Brain microvascular endothelial cell (primary cell): ENCODE measurements around the gene CDKN2B-AS1.

ENCODE experiments used
- DNase-seq: peaks from one replicate; pipeline ENCODE4 v3.0.0-alpha.2; 2020
- H3K27ac ChIP-seq: fragments of 250-450 bp; sonication (Bioruptor Pico); 2 replicates; pipeline ENCODE4 v1.5.1; 2020; ENCODE audit warnings: mild to moderate bottlenecking, moderate library complexity
- H3K27me3 ChIP-seq: fragments of 250-450 bp; sonication (Bioruptor Pico); replicated peaks from 2 replicates; pipeline ENCODE4 v1.5.1; 2020; ENCODE audit warnings: mild to moderate bottlenecking
- H3K36me3 ChIP-seq: fragments of 250-450 bp; sonication (Bioruptor Pico); replicated peaks from 2 replicates; pipeline ENCODE4 v1.5.1; 2020; ENCODE audit warnings: mild to moderate bottlenecking
- H3K4me3 ChIP-seq: 2 replicates; pipeline ENCODE4 v1.5.1; 2011; ENCODE audit warnings: low read depth, mild to moderate bottlenecking, control low read depth, low read length, moderate library complexity
- in situ Hi-C: cut with HindIII; loops from 2 replicates; pipeline ENCODE4 v1.10.0; 2017; ENCODE audit warnings: low sequenced_read_pairs, low pct_ligation_motif_present
- TF ChIP-seq, protein P1 (sequence below): IDR thresholded peaks from 2 replicates; pipeline ENCODE4 v1.5.1; 2011; ENCODE audit warnings: low read depth, mild to moderate bottlenecking, moderate library complexity, low read length, control low read depth, inconsistent platforms; ENCODE audit errors: missing control alignments

The CDKN2B-AS1 gene

DNA sequence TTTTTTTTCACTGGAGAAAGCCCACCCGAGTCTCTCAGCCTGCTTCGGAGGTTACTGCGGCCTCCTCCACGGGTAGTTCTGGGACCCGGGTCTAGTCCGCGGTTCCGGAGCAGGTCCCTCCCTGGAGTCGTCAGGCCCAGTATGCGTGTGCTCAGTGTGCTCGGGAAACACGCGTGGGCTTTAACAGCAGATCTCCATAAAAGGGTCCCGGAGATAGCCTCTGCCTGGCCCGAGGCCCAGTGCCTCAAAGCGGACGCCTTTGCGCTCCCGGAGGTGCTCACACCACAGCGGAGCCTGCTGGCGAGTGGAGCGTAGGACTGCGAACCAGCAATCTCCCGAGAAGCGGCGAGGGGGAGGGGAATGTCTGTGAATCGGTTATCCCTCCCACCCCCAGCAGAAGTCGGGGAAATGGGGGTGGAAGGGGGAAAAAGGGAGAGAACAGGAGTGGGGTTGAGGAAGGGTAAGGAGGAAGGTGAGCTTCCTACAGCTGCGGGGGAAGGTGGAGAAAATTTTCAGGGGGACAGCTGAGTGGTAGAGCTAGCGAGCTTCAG is 29.1 kb upstream of the CDKN2B-AS1 start:
- peak overlapping the region; percentile 55 for H3K4me3 ChIP-seq
- in situ Hi-C loops = no loop called here
- peak; percentile 83 for DNase-seq
- H3K27me3 ChIP-seq = no peaks in the 10 kb centered on the region
- H3K27ac ChIP-seq = peak overlapping the region; percentile 10
- H3K36me3 ChIP-seq = peaks cover 9% of the 10 kb centered on the region
- TF ChIP-seq, protein P1, sequence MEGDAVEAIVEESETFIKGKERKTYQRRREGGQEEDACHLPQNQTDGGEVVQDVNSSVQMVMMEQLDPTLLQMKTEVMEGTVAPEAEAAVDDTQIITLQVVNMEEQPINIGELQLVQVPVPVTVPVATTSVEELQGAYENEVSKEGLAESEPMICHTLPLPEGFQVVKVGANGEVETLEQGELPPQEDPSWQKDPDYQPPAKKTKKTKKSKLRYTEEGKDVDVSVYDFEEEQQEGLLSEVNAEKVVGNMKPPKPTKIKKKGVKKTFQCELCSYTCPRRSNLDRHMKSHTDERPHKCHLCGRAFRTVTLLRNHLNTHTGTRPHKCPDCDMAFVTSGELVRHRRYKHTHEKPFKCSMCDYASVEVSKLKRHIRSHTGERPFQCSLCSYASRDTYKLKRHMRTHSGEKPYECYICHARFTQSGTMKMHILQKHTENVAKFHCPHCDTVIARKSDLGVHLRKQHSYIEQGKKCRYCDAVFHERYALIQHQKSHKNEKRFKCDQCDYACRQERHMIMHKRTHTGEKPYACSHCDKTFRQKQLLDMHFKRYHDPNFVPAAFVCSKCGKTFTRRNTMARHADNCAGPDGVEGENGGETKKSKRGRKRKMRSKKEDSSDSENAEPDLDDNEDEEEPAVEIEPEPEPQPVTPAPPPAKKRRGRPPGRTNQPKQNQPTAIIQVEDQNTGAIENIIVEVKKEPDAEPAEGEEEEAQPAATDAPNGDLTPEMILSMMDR = peak; percentile 93

DNA sequence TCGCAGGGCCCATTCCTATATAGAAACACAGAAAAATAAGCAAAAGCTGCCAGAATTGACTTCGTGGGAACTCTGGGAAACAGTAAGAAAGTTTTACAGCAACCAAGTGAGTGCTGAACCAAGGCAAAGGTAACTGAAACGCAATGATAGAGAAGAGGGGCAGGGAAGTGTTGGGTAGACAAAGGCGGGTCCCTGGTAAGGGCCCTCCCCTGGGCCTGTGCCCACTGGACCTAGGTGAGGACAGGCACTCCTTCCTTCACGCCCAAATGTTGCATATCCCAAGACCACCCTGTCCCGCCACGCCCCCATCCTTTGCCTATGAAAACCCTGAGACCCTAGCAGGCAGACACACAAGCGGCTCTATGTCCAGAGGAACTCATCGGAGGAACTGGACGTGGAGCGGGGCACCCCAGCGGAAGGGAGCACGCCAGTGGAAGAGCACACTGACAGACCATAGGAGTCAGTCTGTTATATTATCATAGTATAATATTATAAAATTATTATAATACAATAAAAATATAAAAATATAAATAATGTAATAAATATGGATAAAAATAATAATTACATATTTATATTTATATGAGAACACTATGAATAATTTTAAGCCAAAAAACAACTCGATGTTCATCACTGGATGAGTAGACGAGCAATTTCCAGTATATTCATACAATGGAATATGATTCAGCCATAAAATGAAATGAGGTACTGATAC is 28.3 kb upstream of the CDKN2B-AS1 start:
- in situ Hi-C loops = no loop called here
- Histone ChIP-seq H3K27ac (no peak overlapping the region), H3K36me3 (peaks cover 12% of the 10 kb centered on the region), H3K4me3 (no peak overlapping the region), H3K27me3 (no peaks in the 10 kb centered on the region)
- no peak for DNase-seq
- TF ChIP-seq, protein P1 = no peak

DNA sequence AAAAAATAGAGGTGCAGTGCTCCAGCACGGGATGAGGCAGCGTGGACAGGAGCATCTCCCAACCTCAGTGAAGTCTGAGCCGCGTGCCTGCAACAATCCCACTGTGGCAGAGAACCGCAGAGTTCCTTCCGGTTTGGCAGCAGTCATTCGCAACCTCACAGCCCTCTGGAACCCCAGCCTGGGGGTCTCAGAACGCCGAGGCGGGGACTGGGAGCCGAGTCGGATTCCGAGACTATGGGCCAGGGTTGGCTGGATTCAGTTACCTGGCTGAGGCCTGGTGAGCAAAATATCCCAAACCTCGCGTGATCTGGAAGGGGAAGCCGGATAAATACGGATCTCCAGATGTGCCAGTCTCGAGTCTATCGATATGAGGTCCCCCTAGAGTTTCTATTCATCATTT is 27.4 kb upstream of the CDKN2B-AS1 start:
- DNase-seq = no peak
- H3K27ac ChIP-seq = no peak overlapping the region
- no peak overlapping the region for H3K4me3 ChIP-seq
- in situ Hi-C loops = no loop called here
- TF ChIP-seq, protein P1 = no peak
- peaks cover 12% of the 10 kb centered on the region for H3K36me3 ChIP-seq
- no peaks in the 10 kb centered on the region for H3K27me3 ChIP-seq

DNA sequence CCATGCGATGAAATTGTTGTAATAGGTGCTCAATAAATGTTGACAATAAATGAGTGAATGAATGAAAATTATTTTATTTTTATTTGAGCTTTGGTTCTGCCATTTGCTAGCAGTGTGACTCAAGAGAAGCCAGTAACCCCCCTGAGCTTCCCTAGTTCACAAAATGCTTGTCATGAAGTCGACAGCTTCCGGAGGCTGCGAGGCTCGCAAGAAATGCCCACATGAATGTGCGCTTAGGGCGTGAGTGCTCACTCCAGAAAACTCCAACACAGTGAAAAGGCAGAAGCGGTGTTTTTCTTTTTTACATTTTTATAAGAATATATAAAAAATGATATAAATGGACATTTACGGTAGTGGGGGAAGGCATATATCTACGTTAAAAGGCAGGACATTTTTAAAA is 26.9 kb upstream of the CDKN2B-AS1 start:
- Histone ChIP-seq H3K4me3 (no peak overlapping the region), H3K36me3 (peaks cover 12% of the 10 kb centered on the region), H3K27ac (no peak overlapping the region), H3K27me3 (no peaks in the 10 kb centered on the region)
- TF ChIP-seq, protein P1 = no peak
- DNase-seq = no peak
- in situ Hi-C loops = no loop called here

DNA sequence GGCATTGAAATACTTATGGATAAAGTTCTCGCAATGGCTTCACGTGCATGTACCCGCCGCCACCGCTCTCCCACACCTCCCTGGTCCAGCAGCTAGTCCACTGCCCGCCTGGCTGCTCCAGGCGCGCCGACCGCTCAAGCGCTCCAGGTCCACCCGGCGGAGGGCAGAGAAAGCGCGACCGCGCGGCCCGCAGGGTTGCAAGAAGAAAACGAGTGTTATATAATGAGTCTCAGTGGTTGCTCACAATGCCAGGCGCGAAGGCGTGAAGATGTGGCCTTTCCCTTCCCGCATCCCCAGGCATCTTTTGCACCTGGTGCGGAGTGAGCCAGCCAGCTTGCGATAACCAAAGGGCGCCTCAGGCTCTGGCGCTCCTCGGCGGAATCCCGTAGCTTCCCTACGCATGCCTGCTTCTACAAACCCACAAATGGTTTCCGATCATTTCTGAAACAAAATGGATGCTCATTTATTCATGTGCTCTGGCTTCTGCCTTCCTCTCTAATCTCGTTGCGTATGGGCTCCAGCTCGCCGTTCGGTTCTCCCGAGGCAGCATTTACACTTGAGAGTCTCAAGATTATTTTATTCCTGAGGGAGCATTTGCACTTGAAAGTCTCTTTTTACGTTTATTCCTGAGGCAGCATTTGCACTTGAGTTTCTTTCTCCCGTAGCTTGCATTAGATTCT is 26.1 kb upstream of the CDKN2B-AS1 start:
- TF ChIP-seq, protein P1 = no peak
- in situ Hi-C loops = no loop called here
- Histone ChIP-seq H3K4me3 (peak overlapping the region; percentile 32), H3K27ac (no peak overlapping the region), H3K27me3 (no peaks in the 10 kb centered on the region), H3K36me3 (peaks cover 12% of the 10 kb centered on the region)
- no peak for DNase-seq
